GM12865 (cell line): ENCODE measurements around the gene KLHL1.

Experiments
- DNase-seq: peaks from one replicate; pipeline ENCODE4 v3.0.0; 2010; ENCODE audit warnings: low read depth
- H3K4me3 ChIP-seq: 2 replicates; pipeline ENCODE4 v1.5.1; 2011; ENCODE audit warnings: mild to moderate bottlenecking, low read depth, low read length, control low read depth
- CTCF ChIP-seq: IDR thresholded peaks from 2 replicates; pipeline ENCODE4 v1.5.1; 2011; ENCODE audit warnings: low read length, control low read depth, low read depth, inconsistent platforms; ENCODE audit not compliant: insufficient read depth; ENCODE audit errors: missing control alignments

The KLHL1 gene

DNA sequence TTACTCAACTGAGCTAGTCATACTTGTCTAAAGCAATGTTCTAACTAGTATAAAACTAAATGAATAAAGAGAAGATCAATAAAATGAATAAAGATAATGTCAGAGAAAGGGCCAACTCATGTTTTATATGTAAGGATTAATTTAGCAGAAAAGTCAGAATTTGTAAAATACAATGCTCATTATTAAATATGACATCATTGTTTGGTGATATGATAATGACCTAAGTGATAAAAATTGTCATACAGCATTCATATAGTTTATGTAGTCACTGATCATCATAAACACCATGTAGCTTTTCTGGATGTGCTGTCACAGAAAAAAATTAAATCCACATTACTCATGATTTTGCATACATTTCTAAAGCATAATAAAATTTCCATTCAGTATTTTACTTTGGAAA is 3.8 kb downstream of the KLHL1 start:
- no peak overlapping the region for H3K4me3 ChIP-seq
- TF ChIP-seq CTCF = no peak
- DNase-seq = no peak

GRCh38 chr13:70098669-70099068 is 9.6 kb downstream of the KLHL1 start:
- peak; percentile 10 for TF ChIP-seq CTCF
- DNase-seq = no peak

DNA sequence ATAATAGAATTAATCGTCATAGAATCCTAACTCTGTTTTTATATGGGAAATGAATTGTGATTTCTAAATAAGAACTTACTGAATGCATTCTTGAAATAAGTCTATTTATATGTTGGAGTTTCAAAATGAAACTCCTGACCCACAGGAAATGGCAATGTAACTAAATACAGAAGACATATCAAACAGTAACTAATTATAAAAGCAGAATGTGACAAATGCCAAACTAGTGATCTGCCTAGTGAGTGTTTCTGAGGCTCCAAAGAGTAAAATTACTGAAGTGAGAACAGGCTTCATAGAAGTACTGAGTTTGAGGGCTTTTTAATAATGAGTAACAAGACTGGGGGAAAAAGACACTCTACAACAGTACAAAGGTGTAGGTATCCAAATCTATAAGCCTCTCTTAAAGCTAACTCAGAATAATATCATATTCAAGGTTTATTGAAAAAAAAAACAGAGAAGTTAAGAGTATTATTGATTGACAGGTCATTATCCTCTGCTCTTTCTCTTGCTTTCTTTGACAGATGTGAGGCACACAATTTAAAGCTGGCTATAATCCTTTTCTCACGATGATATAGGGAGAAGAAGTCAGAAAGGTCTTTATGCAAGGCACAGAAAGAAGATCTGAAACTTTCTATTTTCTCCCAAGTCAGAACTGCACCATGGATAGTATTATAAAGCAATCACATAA is 18.1 kb downstream of the KLHL1 start:
- DNase-seq = no peak
- no peak for TF ChIP-seq CTCF
- H3K4me3 ChIP-seq = no peak overlapping the region

More at GRCh38 chr13:70098669-70099068, 9.6 kb downstream of the KLHL1 start:
- no peak overlapping the region for H3K4me3 ChIP-seq

DNA sequence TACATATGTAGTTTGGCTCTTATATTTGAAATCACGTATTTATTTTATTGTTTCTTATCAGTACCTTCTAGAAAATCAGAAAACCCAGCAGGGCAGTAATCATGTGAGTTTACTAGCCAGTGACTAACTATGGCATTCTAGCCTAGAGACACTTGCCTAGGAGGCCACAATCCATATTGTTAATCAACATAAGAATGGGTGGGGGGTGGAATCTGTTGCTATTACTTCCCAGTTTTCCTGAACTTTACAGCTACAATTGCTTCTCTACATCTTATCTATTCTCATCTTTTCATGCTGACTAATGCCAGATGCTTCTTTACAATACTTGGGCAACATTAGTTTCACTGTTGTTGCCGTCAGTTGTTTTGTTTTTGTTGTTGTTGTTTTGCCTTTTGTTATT is 19.3 kb downstream of the KLHL1 start:
- DNase-seq = no peak
- H3K4me3 ChIP-seq = no peak overlapping the region
- TF ChIP-seq CTCF = no peak

DNA sequence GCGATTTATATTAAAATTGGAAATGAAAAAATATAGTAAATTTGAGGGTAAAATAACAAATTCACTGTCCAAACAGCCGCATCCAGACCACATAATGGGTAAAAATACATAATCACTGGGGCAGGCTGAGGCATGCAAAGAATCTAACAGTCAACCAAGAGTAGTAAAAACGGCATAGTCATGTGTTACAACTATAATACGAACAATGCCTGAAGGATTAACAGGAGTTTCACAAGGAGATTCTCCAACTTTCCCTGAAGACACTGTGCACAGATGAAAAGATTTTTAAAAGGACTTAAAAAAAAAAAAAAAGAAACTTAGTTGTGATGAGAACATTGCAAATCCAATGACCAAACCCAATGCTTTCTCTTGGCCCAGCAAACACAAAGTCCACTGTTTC is 21.0 kb downstream of the KLHL1 start:
- TF ChIP-seq CTCF = no peak
- no peak for DNase-seq
- no peak overlapping the region for H3K4me3 ChIP-seq

GRCh38 chr13:70080012-70080411 is 28.2 kb downstream of the KLHL1 start:
- no peak for DNase-seq
- H3K4me3 ChIP-seq = no peak overlapping the region
- TF ChIP-seq CTCF = no peak

DNA sequence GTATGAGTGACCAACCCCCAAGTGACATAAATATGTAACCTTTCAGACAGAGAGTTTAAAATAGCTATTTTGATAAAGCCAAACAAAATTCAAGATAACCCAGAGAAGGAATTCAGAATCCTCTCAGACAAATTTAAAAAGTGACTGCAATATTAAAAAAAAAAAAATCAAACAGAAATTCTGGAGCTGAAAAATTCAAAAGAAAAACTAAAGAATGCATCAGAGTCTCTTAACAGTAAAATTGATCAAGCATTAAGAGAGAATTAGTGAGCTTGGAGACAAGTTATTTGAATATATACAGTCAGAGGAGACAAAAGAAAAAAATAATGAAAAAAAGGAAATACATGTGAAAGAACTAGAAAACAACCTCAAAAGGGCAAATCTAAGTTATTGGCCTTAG is 53.7 kb downstream of the KLHL1 start:
- no peak overlapping the region for H3K4me3 ChIP-seq
- no peak for DNase-seq
- no peak for TF ChIP-seq CTCF
